SK-N-MC (cell line): ENCODE data around the gene ADISSP.

ENCODE experiments used
- EZH2 ChIP-seq: fragments of 200-600 bp; sonication (generic); IDR thresholded peaks from one replicate; pipeline ENCODE4 v1.6.1; 2017; ENCODE audit warnings: antibody characterized with exemption
- FOXP2 ChIP-seq: optimal IDR thresholded peaks from 2 replicates; pipeline ENCODE3; 2011; ENCODE audit warnings: mild to moderate bottlenecking, moderate library complexity; ENCODE audit not compliant: insufficient read depth; ENCODE audit errors: extremely low read length, control extremely low read depth
- POLR2AphosphoS5 ChIP-seq: IDR thresholded peaks from 2 replicates; pipeline ENCODE4 v1.6.1; 2012; ENCODE audit warnings: mild to moderate bottlenecking, low read depth, low read length, borderline replicate concordance

DNA sequence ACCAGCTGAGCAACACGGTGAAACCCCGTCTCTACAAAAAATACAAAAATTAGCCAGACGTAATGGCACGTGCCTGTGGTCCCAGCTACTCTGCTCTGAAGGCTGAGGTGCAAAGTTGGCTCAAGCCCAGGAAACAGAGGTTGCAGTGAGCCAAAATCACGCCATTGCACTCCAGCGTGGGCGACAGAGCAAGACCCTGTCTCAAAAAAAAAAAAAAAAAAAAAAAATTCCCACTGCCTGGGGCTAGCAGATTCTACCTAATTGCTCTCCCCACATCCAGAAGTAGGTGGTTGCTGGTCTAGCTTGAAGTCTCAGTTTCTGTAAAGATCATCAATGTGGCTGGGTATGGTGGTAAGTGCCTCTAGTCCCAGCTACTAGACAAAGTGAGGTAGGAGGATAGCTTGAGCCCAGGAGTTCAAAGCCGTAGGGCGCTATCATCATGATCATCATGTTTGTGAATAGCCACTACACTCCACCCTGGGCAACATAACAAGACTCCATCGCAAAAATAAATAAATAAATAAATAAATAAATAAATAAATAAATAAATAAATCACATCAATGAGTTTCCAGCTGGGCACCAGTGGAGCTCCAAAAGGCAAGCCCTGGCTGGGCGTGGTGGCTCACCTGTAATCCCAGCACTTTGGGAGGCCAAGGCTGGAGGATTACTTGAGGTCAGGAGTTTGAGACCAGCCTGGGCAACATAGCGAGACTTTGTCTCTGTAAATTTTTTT, 46.5 kb upstream of the ADISSP start:
- TF ChIP-seq EZH2 (no peak), POLR2AphosphoS5 (no peak), FOXP2 (no peak)
